GM23338 (cell line): ENCODE results near the gene CTTNBP2. TPM values are rescaled to one million over a fixed set of nuclear protein-coding genes. Genes with fewer than 3 reads are reported as not detected.

ENCODE experiments used
- ATAC-seq: fragments of 200-7000 bp; cut with Tn5 transposase; 3 replicates; pipeline ENCODE4 v1.9.1; 2020
- DNase-seq: peaks from one replicate; pipeline ENCODE4 v3.0.0-alpha.2; 2015; ENCODE audit warnings: low spot score
- H2AFZ ChIP-seq: fragments of 200-600 bp; sonication (generic); 2 replicates; pipeline ENCODE4 v1.8.0; 2016; ENCODE audit warnings: antibody characterized with exemption, mild to moderate bottlenecking, moderate library complexity
- H3F3A ChIP-seq: fragments of 200-600 bp; sonication (generic); replicated peaks from 2 replicates; pipeline ENCODE4 v1.8.0; 2017; ENCODE audit warnings: antibody characterized with exemption, mixed run types, low read depth
- H3K27ac ChIP-seq: fragments of 200-600 bp; sonication (generic); 2 replicates; pipeline ENCODE4 v1.6.1; 2016; ENCODE audit warnings: low read depth
- H3K27me3 ChIP-seq: fragments of 200-600 bp; sonication (generic); 2 replicates; pipeline ENCODE4 v1.8.0; 2016; ENCODE audit warnings: mild to moderate bottlenecking, mixed run types, moderate library complexity; ENCODE audit not compliant: insufficient read depth
- H3K36me3 ChIP-seq: fragments of 200-600 bp; sonication (generic); 2 replicates; pipeline ENCODE4 v1.8.0; 2016; ENCODE audit warnings: mild to moderate bottlenecking; ENCODE audit not compliant: insufficient read depth
- H3K4me1 ChIP-seq: fragments of 200-600 bp; sonication (generic); 2 replicates; pipeline ENCODE4 v1.8.0; 2016; ENCODE audit warnings: mild to moderate bottlenecking, moderate library complexity; ENCODE audit not compliant: insufficient read depth
- H3K4me2 ChIP-seq: fragments of 200-600 bp; sonication (generic); 2 replicates; pipeline ENCODE4 v1.7.1; 2017; ENCODE audit warnings: mixed run types
- H3K4me3 ChIP-seq: fragments of 200-600 bp; sonication (generic); 2 replicates; pipeline ENCODE4 v1.6.1; 2016; ENCODE audit warnings: mixed run types
- H3K79me2 ChIP-seq: fragments of 200-600 bp; sonication (generic); replicated peaks from 2 replicates; pipeline ENCODE4 v1.8.0; 2017; ENCODE audit warnings: mild to moderate bottlenecking; ENCODE audit not compliant: insufficient read depth
- H3K9me2 ChIP-seq: fragments of 200-600 bp; sonication (generic); 2 replicates; pipeline ENCODE4 v1.8.0; 2017; ENCODE audit not compliant: insufficient read depth
- H4K20me1 ChIP-seq: fragments of 200-600 bp; sonication (generic); replicated peaks from 2 replicates; pipeline ENCODE4 v1.8.0; 2017; ENCODE audit warnings: mild to moderate bottlenecking; ENCODE audit not compliant: insufficient read depth
- H3K27ac Mint-ChIP-seq: 2 replicates; pipeline ENCODE4 v1.8.0; 2020; ENCODE audit warnings: inconsistent platforms, mild to moderate bottlenecking, moderate library complexity, mixed read lengths
- H3K27me3 Mint-ChIP-seq: 3 replicates; pipeline ENCODE4 v1.8.0; 2022; ENCODE audit warnings: low read depth, mild to moderate bottlenecking, moderate library complexity, mixed read lengths, inconsistent platforms; ENCODE audit not compliant: insufficient read depth, poor library complexity
- H3K36me3 Mint-ChIP-seq: 3 replicates; pipeline ENCODE4 v1.8.0; 2021; ENCODE audit warnings: low read depth, mild to moderate bottlenecking, inconsistent platforms, moderate library complexity, mixed read lengths
- H3K4me1 Mint-ChIP-seq: 3 replicates; pipeline ENCODE4 v1.8.0; 2020; ENCODE audit warnings: mild to moderate bottlenecking, inconsistent platforms, mixed read lengths
- H3K4me3 Mint-ChIP-seq: 3 replicates; pipeline ENCODE4 v1.8.0; 2021; ENCODE audit warnings: moderate library complexity, mild to moderate bottlenecking, inconsistent platforms, mixed read lengths
- H3K9me3 Mint-ChIP-seq: 3 replicates; pipeline ENCODE4 v1.8.0; 2020; ENCODE audit warnings: moderate library complexity, mild to moderate bottlenecking, inconsistent platforms, mixed read lengths
- CREB1 ChIP-seq: fragments of 250-450 bp; sonication (Bioruptor Pico); IDR thresholded peaks from 2 replicates; pipeline ENCODE4 v1.5.0; 2020; ENCODE audit warnings: low read depth, mild to moderate bottlenecking, moderate library complexity
- ETS1 ChIP-seq: IDR thresholded peaks from 2 replicates; pipeline ENCODE4 v1.6.1; 2016; ENCODE audit warnings: antibody characterized with exemption
- EZH2 ChIP-seq: fragments of 200-600 bp; sonication (generic); IDR thresholded peaks from one replicate; pipeline ENCODE4 v1.8.0; 2017; ENCODE audit warnings: antibody characterized with exemption, mild to moderate bottlenecking, low read depth; ENCODE audit not compliant: unreplicated experiment
- JUNB ChIP-seq: IDR thresholded peaks from one replicate; pipeline ENCODE4 v1.6.1; 2016; ENCODE audit warnings: antibody characterized with exemption; ENCODE audit not compliant: unreplicated experiment
- POLR2AphosphoS5 ChIP-seq: IDR thresholded peaks from 2 replicates; pipeline ENCODE4 v1.6.1; 2016; ENCODE audit warnings: antibody characterized with exemption, low read depth
- STAT1 ChIP-seq: IDR thresholded peaks from one replicate; pipeline ENCODE4 v1.6.1; 2016; ENCODE audit warnings: antibody characterized with exemption; ENCODE audit not compliant: unreplicated experiment
- ZNF114 ChIP-seq: fragments of 250-450 bp; sonication (Bioruptor Pico); IDR thresholded peaks from 2 replicates; pipeline ENCODE4 v1.5.0; 2020; ENCODE audit warnings: mild to moderate bottlenecking, moderate library complexity
- ZNF462 ChIP-seq: fragments of 250-450 bp; sonication (Bioruptor Pico); IDR thresholded peaks from 2 replicates; pipeline ENCODE4 v1.5.0; 2020; ENCODE audit warnings: mild to moderate bottlenecking, moderate library complexity
- polyA plus RNA-seq: library from polyadenylated mRNA; unstranded; fragments of >200 nt; fragmentation: Nextera tagmentation; extraction: Ambion mirVana; gene quantifications from 2 replicates; pipeline ENCODE4 v1.2.1, GENCODE V29; 2016
- total RNA-seq: library from RNA; depleted of rRNA; stranded (reverse); fragments of >200 nt; shearing (Covaris generic); gene quantifications from 2 replicates; pipeline ENCODE4 v1.2.3, GENCODE V29; 2014
- TF ChIP-seq, protein P1 (sequence below): IDR thresholded peaks from one replicate; pipeline ENCODE4 v1.6.1; 2018; ENCODE audit warnings: antibody characterized with exemption; ENCODE audit not compliant: unreplicated experiment

CTTNBP2 gene
- total and polyA plus RNA-seq, 2 experiments from 2014 or later: 26.8 to 30.7 TPM

DNA sequence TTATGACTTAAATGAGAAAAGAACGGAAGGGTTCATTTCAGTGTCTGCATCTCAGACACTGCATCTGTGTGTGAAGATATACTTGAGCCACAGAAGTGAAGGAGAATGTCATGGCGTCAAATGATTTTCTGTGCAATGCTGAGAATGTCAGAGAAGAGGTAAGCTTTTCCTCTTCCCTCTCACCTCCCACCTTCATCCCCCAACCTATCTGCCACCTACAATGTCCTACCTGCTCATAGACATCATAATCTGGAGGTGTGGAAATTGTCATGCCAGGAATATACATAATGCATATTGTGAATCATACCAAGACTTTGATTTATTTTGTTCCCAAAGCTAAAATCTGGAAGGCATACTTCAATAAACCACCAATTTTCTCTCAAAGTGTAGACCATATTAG lies 53.7 kb downstream of the CTTNBP2 start:
- Mint-ChIP-seq H3K9me3 (no peaks in the 10 kb centered on the region), H3K4me1 (peaks cover 43% of the 10 kb centered on the region), H3K36me3 (peaks cover 3% of the 10 kb centered on the region; the same call in 2 of the 3 replicates), H3K27me3 (peaks cover 3% of the 10 kb centered on the region), H3K4me3 (no peak overlapping the region), H3K27ac (peak overlapping the region; percentile 90)
- H3K4me1 ChIP-seq: peaks cover 25% of the 10 kb centered on the region
- no peaks in the 10 kb centered on the region for H3F3A ChIP-seq
- H3K4me2 ChIP-seq: no peak overlapping the region
- H3K36me3 ChIP-seq: no peaks in the 10 kb centered on the region
- TF ChIP-seq STAT1: no peak
- TF ChIP-seq JUNB: no peak
- TF ChIP-seq ETS1: no peak
- TF ChIP-seq, protein P1, sequence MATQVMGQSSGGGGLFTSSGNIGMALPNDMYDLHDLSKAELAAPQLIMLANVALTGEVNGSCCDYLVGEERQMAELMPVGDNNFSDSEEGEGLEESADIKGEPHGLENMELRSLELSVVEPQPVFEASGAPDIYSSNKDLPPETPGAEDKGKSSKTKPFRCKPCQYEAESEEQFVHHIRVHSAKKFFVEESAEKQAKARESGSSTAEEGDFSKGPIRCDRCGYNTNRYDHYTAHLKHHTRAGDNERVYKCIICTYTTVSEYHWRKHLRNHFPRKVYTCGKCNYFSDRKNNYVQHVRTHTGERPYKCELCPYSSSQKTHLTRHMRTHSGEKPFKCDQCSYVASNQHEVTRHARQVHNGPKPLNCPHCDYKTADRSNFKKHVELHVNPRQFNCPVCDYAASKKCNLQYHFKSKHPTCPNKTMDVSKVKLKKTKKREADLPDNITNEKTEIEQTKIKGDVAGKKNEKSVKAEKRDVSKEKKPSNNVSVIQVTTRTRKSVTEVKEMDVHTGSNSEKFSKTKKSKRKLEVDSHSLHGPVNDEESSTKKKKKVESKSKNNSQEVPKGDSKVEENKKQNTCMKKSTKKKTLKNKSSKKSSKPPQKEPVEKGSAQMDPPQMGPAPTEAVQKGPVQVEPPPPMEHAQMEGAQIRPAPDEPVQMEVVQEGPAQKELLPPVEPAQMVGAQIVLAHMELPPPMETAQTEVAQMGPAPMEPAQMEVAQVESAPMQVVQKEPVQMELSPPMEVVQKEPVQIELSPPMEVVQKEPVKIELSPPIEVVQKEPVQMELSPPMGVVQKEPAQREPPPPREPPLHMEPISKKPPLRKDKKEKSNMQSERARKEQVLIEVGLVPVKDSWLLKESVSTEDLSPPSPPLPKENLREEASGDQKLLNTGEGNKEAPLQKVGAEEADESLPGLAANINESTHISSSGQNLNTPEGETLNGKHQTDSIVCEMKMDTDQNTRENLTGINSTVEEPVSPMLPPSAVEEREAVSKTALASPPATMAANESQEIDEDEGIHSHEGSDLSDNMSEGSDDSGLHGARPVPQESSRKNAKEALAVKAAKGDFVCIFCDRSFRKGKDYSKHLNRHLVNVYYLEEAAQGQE: no peak
- no peak for TF ChIP-seq CREB1
- TF ChIP-seq ZNF462: no peak
- TF ChIP-seq EZH2: no peak
- TF ChIP-seq ZNF114 (CRISPR knock-in tag): no peak
- no peak for TF ChIP-seq POLR2AphosphoS5
- H3K27ac ChIP-seq: no peak overlapping the region
- H3K79me2 ChIP-seq: peaks cover 10% of the 10 kb centered on the region; the same call in 1 of the 2 replicates
- no peak overlapping the region for H2AFZ ChIP-seq
- DNase-seq: no peak
- ATAC-seq: no peak
- no peaks in the 10 kb centered on the region for H4K20me1 ChIP-seq
- no peaks in the 10 kb centered on the region for H3K9me2 ChIP-seq
- no peak overlapping the region for H3K4me3 ChIP-seq
- H3K27me3 ChIP-seq: no peaks in the 10 kb centered on the region
